ENCODE data around the gene ZDHHC17. TPM values are rescaled to one million over a fixed set of nuclear protein-coding genes. Genes with fewer than 3 reads are reported as not detected.

Gene ZDHHC17
- polyA plus RNA-seq, 1 of the 3 experiments (the other 2 are of a cell fraction), result 28.6 TPM

GRCh38 chr12:76790564-76791552, 26.9 kb downstream of the ZDHHC17 start:
- H3K9ac ChIP-seq, result no peak overlapping the region
- peaks cover 17% of the 10 kb centered on the region for H3F3A ChIP-seq (replicated peaks; ENCODE audit: insufficient read depth)
- peaks cover 25% of the 10 kb centered on the region for H4K20me1 ChIP-seq (ENCODE audit: insufficient read depth)
- DNase-seq, result peak; percentile 36
- H3K27me3 ChIP-seq (ENCODE audit: insufficient read depth), result no peaks in the 10 kb centered on the region
- H3K9me2 ChIP-seq, result no peaks in the 10 kb centered on the region
- H3K4me2 ChIP-seq, result no peak overlapping the region
- H3K27ac ChIP-seq (ENCODE audit: low read depth in 2 of 2, low read length in 1 of 2), result no peak overlapping the region
- H3K4me3 ChIP-seq (ENCODE audit: low read depth in 2 of 2, low read length in 1 of 2), result no peak overlapping the region; a peak in 1 of 4 replicates
- H2AFZ ChIP-seq (ENCODE audit: low read depth), result no peak overlapping the region
- POLR2A ChIA-PET, result no interaction called here
- no peaks in the 10 kb centered on the region for H3K36me3 ChIP-seq (replicated peaks in 1 of 2; ENCODE audit: control insufficient read depth in 1 of 2, insufficient read depth in 2 of 2, low read length in 1 of 2)
- TF ChIP-seq GATA2 (CRISPR knock-in tag; IDR thresholded peaks at IDR 0.05) (no peak), CTCF (IDR thresholded peaks at IDR 0.05) (peak; percentile 74), RAD21 (IDR thresholded peaks at IDR 0.05; ENCODE audit: low read length) (peak; percentile 81), SMC3 (IDR thresholded peaks at IDR 0.05; ENCODE audit: low read depth, low read length) (peak; percentile 59)
- no peaks in the 10 kb centered on the region for H3K9me3 ChIP-seq
- WGBS (ENCODE audit: low lambda C conversion rate), result 30% methylated on average over 4 of the region's 4 CpGs
- CTCF ChIA-PET, result interaction anchor here (0.6 to 7.4 kb wide), 38 partner anchors 9 to 1263 kb away, joined by 3 to 63 read pairs (median 4); partner anchors contain the start of gene ZDHHC17
- H3K79me2 ChIP-seq (ENCODE audit: insufficient read depth), result peaks cover 97% of the 10 kb centered on the region
- H3K4me1 ChIP-seq (ENCODE audit: control insufficient read depth in 1 of 2, insufficient read depth in 2 of 2, low read depth in 1 of 2, low read length in 1 of 2), result no peaks in the 10 kb centered on the region

- TF ChIP-seq YY1 (IDR thresholded peaks at IDR 0.05; ENCODE audit: low read depth) (no peak), JUND (IDR thresholded peaks at IDR 0.05) (no peak), SIN3A (IDR thresholded peaks at IDR 0.05; ENCODE audit: borderline replicate concordance, low read depth, low read length) (no peak), NRF1 (IDR thresholded peaks at IDR 0.05; ENCODE audit: low read depth, low read length) (no peak), RAD21 (IDR thresholded peaks at IDR 0.05; ENCODE audit: low read length) (no peak), CHD2 (IDR thresholded peaks at IDR 0.05; ENCODE audit: low read length, partially characterized antibody) (no peak), TCF12 (IDR thresholded peaks at IDR 0.05) (no peak), PBX3 (IDR thresholded peaks at IDR 0.05) (no peak), RCOR1 (IDR thresholded peaks at IDR 0.05; ENCODE audit: low read length) (no peak), GABPA (IDR thresholded peaks at IDR 0.05; ENCODE audit: low read depth) (no peak), FOXM1 (IDR thresholded peaks at IDR 0.05; ENCODE audit: low read depth) (no peak), RFX5 (IDR thresholded peaks at IDR 0.05; ENCODE audit: low read length) (no peak)
- TF ChIP-seq, protein P1, sequence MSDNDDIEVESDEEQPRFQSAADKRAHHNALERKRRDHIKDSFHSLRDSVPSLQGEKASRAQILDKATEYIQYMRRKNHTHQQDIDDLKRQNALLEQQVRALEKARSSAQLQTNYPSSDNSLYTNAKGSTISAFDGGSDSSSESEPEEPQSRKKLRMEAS (IDR thresholded peaks at IDR 0.05; ENCODE audit: low read depth), result no peak
- Histone ChIP-seq H3K9me3 (no peaks in the 10 kb centered on the region), H3K36me3 (replicated peaks in 1 of 2; ENCODE audit: control insufficient read depth in 1 of 2, insufficient read depth in 2 of 2, low read length in 1 of 2) (peaks cover 0 to 2% of the 10 kb centered on the region in 2 experiments), H3K27ac (ENCODE audit: low read depth in 2 of 2, low read length in 1 of 2) (no peak overlapping the region), H3K4me3 (ENCODE audit: low read depth in 2 of 2, low read length in 1 of 2) (no peak overlapping the region), H3K9me2 (no peaks in the 10 kb centered on the region), H3F3A (replicated peaks; ENCODE audit: insufficient read depth) (peaks cover 17% of the 10 kb centered on the region), H3K9ac (no peak overlapping the region), H3K4me2 (no peak overlapping the region), H3K79me2 (ENCODE audit: insufficient read depth) (peaks cover 95% of the 10 kb centered on the region), H4K20me1 (ENCODE audit: insufficient read depth) (peaks cover 25% of the 10 kb centered on the region), H3K4me1 (ENCODE audit: control insufficient read depth in 1 of 2, insufficient read depth in 2 of 2, low read depth in 1 of 2, low read length in 1 of 2) (no peaks in the 10 kb centered on the region), H3K27me3 (ENCODE audit: insufficient read depth) (no peaks in the 10 kb centered on the region), H2AFZ (ENCODE audit: low read depth) (no peak overlapping the region)
- WGBS (ENCODE audit: low lambda C conversion rate), result 89% methylated on average over 1 of the region's 1 CpG
- POLR2A ChIA-PET, result no interaction called here
- CTCF ChIA-PET, result interaction anchor here (3.6 to 7.4 kb wide), 2 partner anchors 171 to 218 kb away, joined by 18 to 63 read pairs; no protein-coding TSS in a partner anchor
- DNase-seq, result no peak
These were observed 28.9 kb downstream of the ZDHHC17 start for GRCh38 chr12:76792828-76793227.

Data from SK-N-SH (cell line).